Measurements from ENCODE around the gene PGK1. TPM values are rescaled to one million over a fixed set of nuclear protein-coding genes. Genes with fewer than 3 reads are reported as not detected.
"Not testable (repeated sequence)": the region's sequence is repeated elsewhere in the genome, so short reads cannot be mapped to it uniquely, and the experiment has no call there.

The PGK1 gene
- total RNA-seq, 1 experiment from 2014 or later, result 607 TPM

- H3K27me3 Mint-ChIP-seq (ENCODE audit: low read depth); ATAC-seq; H3K4me1 Mint-ChIP-seq; H3K27ac Mint-ChIP-seq; CTCF ChIA-PET; H3K4me3 Mint-ChIP-seq; DNase-seq (ENCODE audit: low spot score); POLR2A ChIA-PET: not testable (repeated sequence)
- Mint-ChIP-seq H3K36me3 (peaks cover 11% of the 10 kb centered on the region), H3K9me3 (peaks cover 25% of the 10 kb centered on the region)
Observed at GRCh38 chrX:78073147-78074077, 30.6 kb upstream of the PGK1 start.

- H3K4me1 Mint-ChIP-seq, result no peaks in the 10 kb centered on the region
- peaks cover 4% of the 10 kb centered on the region; the same call in 1 of the 2 replicates for H3K27me3 Mint-ChIP-seq (ENCODE audit: low read depth)
- POLR2A ChIA-PET, result no interaction called here
- H3K9me3 Mint-ChIP-seq, result peaks cover 20% of the 10 kb centered on the region
- peaks cover 8% of the 10 kb centered on the region for H3K36me3 Mint-ChIP-seq
- CTCF ChIA-PET, result no interaction called here
- DNase-seq (ENCODE audit: low spot score) (no peak), ATAC-seq (no peak)
- no peak overlapping the region for H3K4me3 Mint-ChIP-seq
- TF ChIP-seq FOXP1 (CRISPR knock-in tag; IDR thresholded peaks at IDR 0.05; ENCODE audit: borderline replicate concordance) (no peak), SP1 (CRISPR knock-in tag; conservative IDR thresholded peaks at IDR 0.05) (no peak), ZNF232 (CRISPR knock-in tag; IDR thresholded peaks at IDR 0.05) (no peak), ELF4 (CRISPR knock-in tag; IDR thresholded peaks at IDR 0.05; ENCODE audit: low read depth) (no peak), ZNF317 (CRISPR knock-in tag; IDR thresholded peaks at IDR 0.05; ENCODE audit: borderline replicate concordance, low read depth) (no peak), ZBTB43 (CRISPR knock-in tag; IDR thresholded peaks at IDR 0.05) (no peak), EMX1 (CRISPR knock-in tag; IDR thresholded peaks at IDR 0.05) (no peak), PRDM15 (CRISPR knock-in tag; IDR thresholded peaks at IDR 0.05) (no peak), FOXJ3 (CRISPR knock-in tag; IDR thresholded peaks at IDR 0.05; ENCODE audit: borderline replicate concordance) (no peak), SMAD4 (CRISPR knock-in tag; IDR thresholded peaks at IDR 0.05) (no peak), ESRRA (CRISPR knock-in tag; IDR thresholded peaks at IDR 0.05; ENCODE audit: borderline replicate concordance) (no peak), TEAD1 (CRISPR knock-in tag; IDR thresholded peaks at IDR 0.05) (no peak), ZNF423 (CRISPR knock-in tag; IDR thresholded peaks at IDR 0.05) (no peak), TCF7 (CRISPR knock-in tag; IDR thresholded peaks at IDR 0.05; ENCODE audit: low read depth) (no peak), ATF2 (CRISPR knock-in tag; IDR thresholded peaks at IDR 0.05; ENCODE audit: borderline replicate concordance, low read depth) (no peak), USF1 (CRISPR knock-in tag; IDR thresholded peaks at IDR 0.05) (no peak), CREM (CRISPR knock-in tag; IDR thresholded peaks at IDR 0.05) (no peak), CBFB (CRISPR knock-in tag; IDR thresholded peaks at IDR 0.05; ENCODE audit: low read depth) (no peak), HMGA2 (CRISPR knock-in tag; IDR thresholded peaks at IDR 0.05) (no peak)
- H3K27ac Mint-ChIP-seq, result no peak overlapping the region
Observed at GRCh38 chrX:78074088-78074487, 30.0 kb upstream of the PGK1 start.

Measured in WTC11 (cell line).